K562 (cell line): Measurements from ENCODE around the gene CDYL. TPM values are rescaled to one million over a fixed set of nuclear protein-coding genes. Genes with fewer than 3 reads are reported as not detected.

ENCODE experiments used
- HES1 ChIP-seq: fragments of 450-650 bp; IDR thresholded peaks from 2 replicates; pipeline ENCODE4 v1.6.1; 2016; ENCODE audit warnings: low read depth, mild to moderate bottlenecking, moderate library complexity
- HOMEZ ChIP-seq: fragments of 250-450 bp; sonication (Bioruptor Pico); IDR thresholded peaks from 2 replicates; pipeline ENCODE4 v1.4.0; 2020; ENCODE audit warnings: mild to moderate bottlenecking, moderate library complexity
- L3MBTL2 ChIP-seq: fragments of 450-650 bp; IDR thresholded peaks from 2 replicates; pipeline ENCODE4 v1.6.1; 2016; ENCODE audit warnings: mild to moderate bottlenecking, moderate library complexity
- MYBL2 ChIP-seq, 2 experiments: fragments of 450-650 bp in 1 of 2; sonication (generic) in 1 of 2; formaldehyde crosslinking in 1 of 2; IDR thresholded peaks; 2 replicates each; pipeline versions ENCODE4 v1.6.1 to v1.8.1; 2017 to 2022; ENCODE audit warnings: borderline replicate concordance in 1 of 2, inconsistent platforms in 1 of 2, low read depth in 1 of 2, mild to moderate bottlenecking in 1 of 2, missing genetic modification reagents in 1 of 2, moderate library complexity in 1 of 2
- NCOA2 ChIP-seq, 2 experiments: fragments of 450-650 bp; IDR thresholded peaks; 2 replicates each; pipeline ENCODE4 v1.6.1; 2018; ENCODE audit warnings: mild to moderate bottlenecking in 2 of 2, moderate library complexity in 1 of 2; ENCODE audit not compliant: partially characterized antibody in 2 of 2
- RFX1 ChIP-seq: fragments of 450-650 bp; IDR thresholded peaks from 2 replicates; pipeline ENCODE4 v1.6.1; 2016; ENCODE audit warnings: mild to moderate bottlenecking, moderate library complexity
- SIN3B ChIP-seq: fragments of 450-650 bp; IDR thresholded peaks from 2 replicates; pipeline ENCODE4 v1.6.1; 2017; ENCODE audit warnings: low read depth, mild to moderate bottlenecking, moderate library complexity
- UBTF ChIP-seq, 2 experiments: IDR thresholded peaks; 2 replicates each; pipeline ENCODE4 v1.6.1; 2012; ENCODE audit warnings: improper control_type of control experiment in 2 of 2, low read depth in 2 of 2, low read length in 2 of 2, borderline replicate concordance in 1 of 2
- ZBED1 ChIP-seq: IDR thresholded peaks from 2 replicates; pipeline ENCODE4 v1.6.1; 2014
- ZBTB12 ChIP-seq: fragments of 250-450 bp; sonication (Bioruptor Pico); IDR thresholded peaks from 2 replicates; pipeline ENCODE4 v1.4.0; 2020
- ZNF165 ChIP-seq: fragments of 250-450 bp; sonication (Bioruptor Pico); IDR thresholded peaks from 2 replicates; pipeline ENCODE4 v1.4.0; 2020; ENCODE audit warnings: borderline replicate concordance
- ZNF436 ChIP-seq: fragments of 250-450, 450-650 bp; sonication (Bioruptor Pico); formaldehyde crosslinking; IDR thresholded peaks from 2 replicates; pipeline ENCODE4 v1.7.0; 2020; ENCODE audit warnings: mild to moderate bottlenecking
- ZNF584 ChIP-seq: fragments of 200-800 bp; sonication (Bioruptor generic); IDR thresholded peaks from 2 replicates; pipeline ENCODE4 v1.6.1; 2016; ENCODE audit warnings: low read depth, mild to moderate bottlenecking, missing genetic modification characterization, missing compliant biosample characterization
- ZNF75A ChIP-seq: fragments of 450-650 bp; formaldehyde crosslinking; IDR thresholded peaks from 2 replicates; pipeline ENCODE4 v1.4.0; 2020; ENCODE audit warnings: mild to moderate bottlenecking
- ZNF76 ChIP-seq: fragments of 250-450 bp; sonication (Bioruptor Pico); IDR thresholded peaks from 2 replicates; pipeline ENCODE4 v1.4.0; 2020; ENCODE audit warnings: mild to moderate bottlenecking, moderate library complexity, borderline replicate concordance
- ZSCAN29 ChIP-seq: fragments of 450-650 bp; IDR thresholded peaks from 2 replicates; pipeline ENCODE4 v1.6.1; 2017
- polyA plus RNA-seq, 8 experiments: library from polyadenylated mRNA; depleted of rRNA in 4 of 8; stranded (reverse) in 5 of 8; unstranded in 3 of 8; fragments of >200 nt; fragmentation: Nextera tagmentation in 2 of 8; fragmentation: Illumina TruSeq in 1 of 8; extraction: Ambion mirVana in 2 of 8; extraction: Trizol in 1 of 8; gene quantifications; 2 replicates each; pipeline versions ENCODE4 v1.2.1 to v1.2.3, GENCODE V29; 2011 to 2014; ENCODE audit warnings: inconsistent platforms in 1 of 8, missing spikeins in 1 of 8
- total RNA-seq, 7 experiments: library from RNA; depleted of rRNA in 6 of 7; stranded (reverse); fragments of >200 nt in 6 of 7; fragmentation: Illumina TruSeq in 2 of 7; extraction: Trizol in 2 of 7; gene quantifications; 2 replicates each; pipeline versions ENCODE4 v1.2.1 to v1.2.3, GENCODE V29; 2011 to 2021; ENCODE audit warnings: low replicate concordance in 1 of 7

Gene CDYL
- total and polyA plus RNA-seq, 9 of the 15 experiments (the other 6 are each of a cell fraction or from before 2014, with no cell fraction given): 8.1 to 45.8 (median 40.8) TPM

GRCh38 chr6:4727671-4728435, 48.4 kb upstream of the CDYL start (continued):
- TF ChIP-seq RFX1: peak; percentile 26; the same call in 1 of the 2 replicates
- peak; percentile 55 for TF ChIP-seq HES1
- no peak for TF ChIP-seq NCOA2 (IDR thresholded peaks at IDR 0.05; ENCODE audit: partially characterized antibody in 2 of 2)
- no peak for TF ChIP-seq ZNF436 (CRISPR knock-in tag)
- no peak; the same call in 1 of the 2 replicates for TF ChIP-seq ZNF165
- TF ChIP-seq ZNF75A (CRISPR knock-in tag): no peak
- TF ChIP-seq SIN3B: no peak
- peak; percentile 81 for TF ChIP-seq L3MBTL2
- TF ChIP-seq ZBED1: no peak; the same call in 1 of the 2 replicates
- TF ChIP-seq ZNF584 (CRISPR knock-in tag): peak; percentile 74
- no peak for TF ChIP-seq ZSCAN29
- TF ChIP-seq ZNF76 (CRISPR knock-in tag): no peak
- no peak for TF ChIP-seq HOMEZ (CRISPR knock-in tag)
- peak in 1 of 2 experiments; percentile 49; a peak in 1 of 4 replicates for TF ChIP-seq UBTF (IDR thresholded peaks at IDR 0.05; ENCODE audit: borderline replicate concordance in 1 of 2, low read depth in 2 of 2, low read length in 2 of 2)
- no peak; the same call in 1 of the 2 replicates for TF ChIP-seq MYBL2 (IDR thresholded peaks at IDR 0.05; ENCODE audit: low read depth)
- no peak for TF ChIP-seq MYBL2 (CRISPR knock-in tag; IDR thresholded peaks at IDR 0.05; ENCODE audit: borderline replicate concordance)
- TF ChIP-seq ZBTB12 (CRISPR knock-in tag): no peak
